ENCODE measurements around the gene SEPSECS. TPM values are rescaled to one million over a fixed set of nuclear protein-coding genes. Genes with fewer than 3 reads are reported as not detected.

SEPSECS gene
- total and polyA plus RNA-seq, 2 experiments from 2014 or later: 1.2 to 4.7 TPM

- TF ChIP-seq ZNF462 (CRISPR knock-in tag; IDR thresholded peaks at IDR 0.05): no peak
- TF ChIP-seq ZNF114 (CRISPR knock-in tag; IDR thresholded peaks at IDR 0.05): no peak
- TF ChIP-seq CREB1 (CRISPR knock-in tag; IDR thresholded peaks at IDR 0.05; ENCODE audit: low read depth): no peak
- no peak for TF ChIP-seq ZNF331 (CRISPR knock-in tag; IDR thresholded peaks at IDR 0.05; ENCODE audit: low read depth)
Measured at GRCh38 chr4:25100710-25101109, 59.5 kb downstream of the SEPSECS start (continued).

- no peaks in the 10 kb centered on the region; the same call in 2 of the 3 replicates for H3K4me1 Mint-ChIP-seq
- Histone ChIP-seq H3K4me2 (no peak overlapping the region), H2AFZ (no peak overlapping the region), H3K27ac (ENCODE audit: low read depth) (no peak overlapping the region), H3K9me2 (ENCODE audit: insufficient read depth) (0 out of 2 replicates have a peak, but pooled peaks cover 3% of the 10 kb centered on the region), H3K4me3 (no peak overlapping the region), H3F3A (replicated peaks; ENCODE audit: low read depth) (no peaks in the 10 kb centered on the region), H3K36me3 (ENCODE audit: insufficient read depth) (no peaks in the 10 kb centered on the region), H4K20me1 (replicated peaks; ENCODE audit: insufficient read depth) (no peaks in the 10 kb centered on the region), H3K4me1 (ENCODE audit: insufficient read depth) (no peaks in the 10 kb centered on the region), H3K79me2 (replicated peaks; ENCODE audit: insufficient read depth) (no peaks in the 10 kb centered on the region), H3K27me3 (ENCODE audit: insufficient read depth) (no peaks in the 10 kb centered on the region)
- DNase-seq (ENCODE audit: low spot score): no peak
- ATAC-seq: no peak
- no peak overlapping the region for H3K4me3 Mint-ChIP-seq
- peaks cover 4% of the 10 kb centered on the region; the same call in 1 of the 3 replicates for H3K36me3 Mint-ChIP-seq (ENCODE audit: low read depth)
- TF ChIP-seq ZNF114 (CRISPR knock-in tag; IDR thresholded peaks at IDR 0.05) (no peak), CTCF (conservative IDR thresholded peaks at IDR 0.05; ENCODE audit: low read depth in 2 of 2) (no peak), ZNF462 (CRISPR knock-in tag; IDR thresholded peaks at IDR 0.05) (no peak)
- H3K27ac Mint-ChIP-seq: no peak overlapping the region
- H3K27me3 Mint-ChIP-seq (ENCODE audit: insufficient read depth, low read depth, poor library complexity): peaks cover 5% of the 10 kb centered on the region
- peaks cover 8% of the 10 kb centered on the region for H3K9me3 Mint-ChIP-seq
Measured at GRCh38 chr4:25100021-25100555, 60.2 kb downstream of the SEPSECS start.
